A204.1 (cell line): ENCODE results near the gene MDC1.

Source experiments
- FAIRE-seq: peaks from 2 replicates; lab custom pipeline; 2012; peaks lifted over from hg19 to GRCh38; lab: Jason Lieb, UNC

MDC1 gene

GRCh38 chr6:30747300-30747687 lies 30.2 kb upstream of the MDC1 start:
- FAIRE-seq: no peak

- FAIRE-seq: no peak
These were observed 27.1 kb upstream of the MDC1 start, which contains the start of gene IER3 for GRCh38 chr6:30744054-30744805. Gene IER3 (minus strand): TSS chr6:30744547. CDS start chr6:30744518, 29 bp downstream.

GRCh38 chr6:30743099-30744053 lies 26.3 kb upstream of the MDC1 start:
- FAIRE-seq: no peak

GRCh38 chr6:30742316-30743098 lies 25.4 kb upstream of the MDC1 start, which contains the start of gene FLOT1:
Gene FLOT1 (minus strand): TSS chr6:30742687. CDS start chr6:30742189, 498 bp downstream.
- no peak for FAIRE-seq

GRCh38 chr6:30741789-30742315 lies 24.8 kb upstream of the MDC1 start:
- FAIRE-seq: no peak

GRCh38 chr6:30741063-30741779 lies 24.1 kb upstream of the MDC1 start:
- FAIRE-seq: no peak

GRCh38 chr6:30740540-30740870 lies 23.4 kb upstream of the MDC1 start:
- no peak for FAIRE-seq

GRCh38 chr6:30738532-30738931 lies 21.5 kb upstream of the MDC1 start:
- no peak for FAIRE-seq

- no peak for FAIRE-seq
These were observed 18.7 kb upstream of the MDC1 start for GRCh38 chr6:30735668-30736314.

GRCh38 chr6:30732237-30732943 lies 15.3 kb upstream of the MDC1 start:
- no peak for FAIRE-seq

- no peak for FAIRE-seq
These were observed 13.7 kb upstream of the MDC1 start for GRCh38 chr6:30730601-30731435.

GRCh38 chr6:30727920-30728553 lies 11.0 kb upstream of the MDC1 start:
- FAIRE-seq: no peak

GRCh38 chr6:30726506-30727413 lies 9.7 kb upstream of the MDC1 start:
- no peak for FAIRE-seq

GRCh38 chr6:30725713-30726505 lies 8.8 kb upstream of the MDC1 start:
- no peak for FAIRE-seq

GRCh38 chr6:30724906-30725667 lies 8.0 kb upstream of the MDC1 start:
- FAIRE-seq: no peak
